ENCODE data around the gene SUMF1. TPM values are rescaled to one million over a fixed set of nuclear protein-coding genes. Genes with fewer than 3 reads are reported as not detected.
"Not testable (repeated sequence)": the region's sequence is repeated elsewhere in the genome, so short reads cannot be mapped to it uniquely, and the experiment has no call there.

Gene SUMF1
- total and polyA plus RNA-seq, 3 donors from 2014 or later: 18.8 to 42.6 (median 27.6) TPM

DNA sequence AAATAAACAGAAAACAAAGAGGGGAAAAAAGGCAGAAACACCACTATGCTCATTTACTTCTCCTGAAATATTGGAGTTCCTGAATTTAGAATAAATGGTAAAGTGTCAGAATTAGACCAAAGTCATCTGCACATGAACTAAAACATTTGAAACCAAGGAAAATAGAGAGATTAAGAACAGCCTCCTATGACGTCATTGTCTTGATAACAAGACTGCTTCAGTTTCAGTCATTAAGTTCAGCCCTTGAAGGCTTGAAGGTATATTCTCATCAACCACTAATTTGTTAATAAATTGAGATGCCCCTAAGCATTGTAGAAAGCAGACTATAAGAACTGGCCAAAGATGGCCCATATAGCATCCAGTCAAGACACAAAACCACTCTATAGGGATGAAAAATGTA lies 2.5 kb downstream of the SUMF1 start:
- 33 to 57% methylated on average over 1 of the region's 1 CpG for WGBS, 2 donors
- H3K36me3 ChIP-seq (ENCODE audit: low read depth, missing control alignments): no peaks in the 10 kb centered on the region
- no peaks in the 10 kb centered on the region for H3K9me3 ChIP-seq
- intact Hi-C loops (cut with DNase I; ENCODE audit: low total_unique reads): no loop called here
- no peak overlapping the region for H3K4me3 ChIP-seq
- no peak overlapping the region for H3K27ac ChIP-seq
- no peaks in the 10 kb centered on the region for H3K27me3 ChIP-seq
- no peak for DNase-seq
- no peak for TF ChIP-seq POLR2A (IDR thresholded peaks at IDR 0.05)
- TF ChIP-seq, protein P1, sequence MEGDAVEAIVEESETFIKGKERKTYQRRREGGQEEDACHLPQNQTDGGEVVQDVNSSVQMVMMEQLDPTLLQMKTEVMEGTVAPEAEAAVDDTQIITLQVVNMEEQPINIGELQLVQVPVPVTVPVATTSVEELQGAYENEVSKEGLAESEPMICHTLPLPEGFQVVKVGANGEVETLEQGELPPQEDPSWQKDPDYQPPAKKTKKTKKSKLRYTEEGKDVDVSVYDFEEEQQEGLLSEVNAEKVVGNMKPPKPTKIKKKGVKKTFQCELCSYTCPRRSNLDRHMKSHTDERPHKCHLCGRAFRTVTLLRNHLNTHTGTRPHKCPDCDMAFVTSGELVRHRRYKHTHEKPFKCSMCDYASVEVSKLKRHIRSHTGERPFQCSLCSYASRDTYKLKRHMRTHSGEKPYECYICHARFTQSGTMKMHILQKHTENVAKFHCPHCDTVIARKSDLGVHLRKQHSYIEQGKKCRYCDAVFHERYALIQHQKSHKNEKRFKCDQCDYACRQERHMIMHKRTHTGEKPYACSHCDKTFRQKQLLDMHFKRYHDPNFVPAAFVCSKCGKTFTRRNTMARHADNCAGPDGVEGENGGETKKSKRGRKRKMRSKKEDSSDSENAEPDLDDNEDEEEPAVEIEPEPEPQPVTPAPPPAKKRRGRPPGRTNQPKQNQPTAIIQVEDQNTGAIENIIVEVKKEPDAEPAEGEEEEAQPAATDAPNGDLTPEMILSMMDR (IDR thresholded peaks at IDR 0.05): no peak
- no peaks in the 10 kb centered on the region for H3K4me1 ChIP-seq

DNA sequence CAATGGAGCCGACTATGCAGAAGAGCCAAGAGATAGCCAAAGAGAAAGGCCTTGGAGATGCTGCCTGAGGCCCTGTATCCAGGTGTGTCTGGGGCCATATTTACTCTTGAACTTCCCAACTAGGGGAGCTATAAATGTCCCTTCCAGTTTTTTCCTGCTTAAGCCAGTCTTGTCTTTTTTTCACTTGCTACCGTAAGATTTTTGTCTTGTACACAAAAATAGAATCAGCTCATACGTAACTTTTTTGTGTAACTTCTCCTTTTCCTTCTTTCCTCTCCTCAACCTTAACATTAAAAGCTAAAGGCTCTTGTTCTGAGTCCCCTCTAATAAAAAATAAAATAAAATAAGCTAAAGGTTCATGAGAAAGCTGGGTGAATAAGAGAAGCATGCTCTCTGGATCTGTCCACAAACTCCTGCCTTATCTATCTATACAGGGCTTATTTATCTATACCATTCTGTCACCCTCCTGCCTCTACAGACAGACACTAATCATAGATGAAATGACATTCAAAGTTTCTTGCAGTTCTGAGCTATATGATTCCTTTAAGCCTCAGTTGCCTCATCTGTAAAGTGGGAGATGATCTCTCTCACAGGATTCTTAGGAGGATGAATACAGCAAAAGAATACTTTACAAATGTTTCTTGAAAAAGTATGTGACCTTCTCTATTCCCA lies 4.6 kb downstream of the SUMF1 start:
- H3K27me3 ChIP-seq: no peaks in the 10 kb centered on the region
- WGBS, 2 donors: 80 to 91% methylated on average over 3 of the region's 3 CpGs

DNA sequence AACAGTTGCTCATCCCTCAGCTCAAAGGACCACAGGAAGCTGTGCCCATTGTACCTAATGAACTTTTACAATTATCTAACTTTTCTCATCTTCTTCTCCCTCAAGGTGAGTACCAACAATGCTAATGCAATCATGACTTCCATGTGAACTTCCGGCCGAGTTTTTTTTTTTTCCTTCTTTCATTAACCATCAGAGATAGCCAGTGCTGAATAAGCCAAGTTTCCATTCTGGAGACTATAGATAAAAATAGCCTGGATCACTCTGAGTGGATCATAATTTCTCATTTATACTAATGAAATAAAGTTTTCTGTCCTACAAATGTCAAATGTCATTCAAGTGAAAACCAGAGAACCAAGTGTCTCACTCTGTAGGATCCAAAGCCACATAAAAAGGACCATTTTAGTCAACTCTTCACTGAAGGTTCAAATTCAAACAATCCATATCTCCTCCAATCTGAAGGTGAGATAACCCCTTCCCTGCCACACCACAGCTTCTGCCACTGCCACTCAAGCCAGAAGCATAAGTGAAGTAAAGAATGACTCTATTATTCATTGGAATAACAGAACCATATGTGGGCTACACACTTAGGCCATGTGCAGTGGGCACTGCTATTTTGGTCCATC lies 5.5 kb downstream of the SUMF1 start:
- no peak for DNase-seq
- Histone ChIP-seq H3K4me1 (no peaks in the 10 kb centered on the region), H3K4me3 (no peak overlapping the region), H3K36me3 (ENCODE audit: low read depth, missing control alignments) (no peaks in the 10 kb centered on the region), H3K27me3 (no peaks in the 10 kb centered on the region), H3K27ac (no peak overlapping the region), H3K9me3 (no peaks in the 10 kb centered on the region)
- no peak for TF ChIP-seq POLR2A (IDR thresholded peaks at IDR 0.05)
- TF ChIP-seq, protein P1 (IDR thresholded peaks at IDR 0.05): no peak
- intact Hi-C loops (cut with DNase I; ENCODE audit: low total_unique reads): no loop called here
- 76 to 79% methylated on average over 2 of the region's 2 CpGs for WGBS, 2 donors

More for the DNA sequence above, 4.6 kb downstream of the SUMF1 start:
- Histone ChIP-seq H3K27ac (no peak overlapping the region), H3K9me3 (no peaks in the 10 kb centered on the region), H3K4me3 (no peak overlapping the region), H3K4me1 (no peaks in the 10 kb centered on the region), H3K36me3 (ENCODE audit: low read depth, missing control alignments) (no peaks in the 10 kb centered on the region)
- intact Hi-C loops (cut with DNase I; ENCODE audit: low total_unique reads): no loop called here
- TF ChIP-seq POLR2A (IDR thresholded peaks at IDR 0.05): no peak
- TF ChIP-seq, protein P1 (IDR thresholded peaks at IDR 0.05): no peak
- DNase-seq: no peak

DNA sequence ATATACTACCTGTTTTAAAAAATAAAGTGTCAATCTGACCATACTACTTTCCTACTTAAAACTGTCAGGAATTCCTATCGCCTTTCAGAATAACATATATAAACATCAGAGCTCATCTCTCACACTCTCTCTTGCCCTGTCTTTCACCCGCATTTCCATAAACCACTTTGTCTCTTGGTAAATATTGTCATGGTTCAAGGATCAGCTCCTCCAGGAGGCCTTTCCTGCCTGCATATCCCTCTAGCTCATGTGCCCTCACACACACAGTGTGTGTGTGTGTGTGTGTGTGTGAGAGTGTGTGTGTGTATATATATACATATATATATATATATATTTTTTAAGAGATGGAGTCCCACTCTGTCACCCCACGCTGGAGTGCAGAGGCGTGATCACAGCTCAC lies 6.7 kb downstream of the SUMF1 start:
- no peaks in the 10 kb centered on the region for H3K36me3 ChIP-seq (ENCODE audit: low read depth, missing control alignments)
- WGBS, 2 donors: 91 to 92% methylated on average over 4 of the region's 4 CpGs
- no peak for DNase-seq
- no peak overlapping the region for H3K27ac ChIP-seq
- H3K4me3 ChIP-seq: no peak overlapping the region
- no peak for TF ChIP-seq POLR2A (IDR thresholded peaks at IDR 0.05)
- TF ChIP-seq, protein P1 (IDR thresholded peaks at IDR 0.05): no peak
- intact Hi-C loops (cut with DNase I; ENCODE audit: low total_unique reads): no loop called here
- H3K4me1 ChIP-seq: no peaks in the 10 kb centered on the region
- H3K9me3 ChIP-seq: no peaks in the 10 kb centered on the region
- no peaks in the 10 kb centered on the region for H3K27me3 ChIP-seq

DNA sequence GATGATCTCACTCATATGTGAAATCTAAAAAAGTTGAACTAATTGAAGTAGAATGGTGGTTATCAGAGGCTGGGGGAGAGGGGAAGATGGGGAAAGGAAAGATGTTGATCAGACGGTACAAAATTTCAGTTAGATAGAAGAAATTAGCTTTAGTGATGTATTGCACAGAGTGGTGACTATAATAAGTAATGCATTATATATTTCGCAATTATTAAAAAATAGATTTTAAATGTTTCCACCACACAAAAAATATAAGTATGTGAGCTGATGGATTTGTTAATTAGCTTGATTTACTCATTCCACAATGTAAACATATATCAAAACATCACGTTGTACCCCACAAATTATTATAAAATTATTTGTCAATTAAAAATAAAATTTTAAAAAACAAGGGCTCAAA lies 8.1 kb downstream of the SUMF1 start:
- no peak for DNase-seq
- intact Hi-C loops (cut with DNase I; ENCODE audit: low total_unique reads): no loop called here
- no peaks in the 10 kb centered on the region for H3K4me1 ChIP-seq
- H3K27ac ChIP-seq: no peak overlapping the region
- no peaks in the 10 kb centered on the region for H3K27me3 ChIP-seq
- 87 to 94% methylated on average over 3 of the region's 3 CpGs for WGBS, 2 donors
- no peaks in the 10 kb centered on the region for H3K9me3 ChIP-seq
- TF ChIP-seq, protein P1 (IDR thresholded peaks at IDR 0.05): no peak
- TF ChIP-seq POLR2A (IDR thresholded peaks at IDR 0.05): no peak
- H3K4me3 ChIP-seq: no peak overlapping the region
- no peaks in the 10 kb centered on the region for H3K36me3 ChIP-seq (ENCODE audit: low read depth, missing control alignments)

DNA sequence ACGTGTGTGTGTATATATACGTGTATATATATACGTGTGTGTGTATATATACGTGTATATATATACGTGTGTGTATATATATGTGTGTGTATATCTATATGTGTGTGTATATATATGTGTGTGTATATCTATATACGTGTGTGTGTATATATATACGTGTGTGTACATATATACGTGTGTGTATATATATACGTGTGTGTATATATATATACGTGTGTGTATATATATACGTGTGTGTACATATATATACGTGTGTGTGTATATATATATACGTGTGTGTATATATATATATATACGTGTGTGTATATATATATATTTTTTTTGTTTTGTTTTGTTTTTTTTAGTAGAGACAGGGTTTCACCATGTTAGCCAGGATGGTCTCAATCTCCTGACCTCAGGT lies 10.3 kb downstream of the SUMF1 start:
- DNase-seq; H3K9me3 ChIP-seq; H3K27me3 ChIP-seq; H3K36me3 ChIP-seq (ENCODE audit: low read depth, missing control alignments); H3K27ac ChIP-seq; H3K4me3 ChIP-seq; intact Hi-C loops (cut with DNase I; ENCODE audit: low total_unique reads); H3K4me1 ChIP-seq: not testable (repeated sequence)
- WGBS, 2 donors: 81 to 82% methylated on average over 14 of the region's 14 CpGs
